Measurements from ENCODE around the gene CCDC12. TPM values are rescaled to one million over a fixed set of nuclear protein-coding genes. Genes with fewer than 3 reads are reported as not detected.

Gene CCDC12
- total and polyA plus RNA-seq, 2 of the 13 experiments (the other 11 are each of a cell fraction or from before 2014, with no cell fraction given), result 30.1 to 49.5 TPM

- TF ChIP-seq DBP (CRISPR knock-in tag; IDR thresholded peaks at IDR 0.05; ENCODE audit: not compliant biosample characterization) (no peak), ZNF180 (CRISPR knock-in tag; IDR thresholded peaks at IDR 0.05; ENCODE audit: borderline replicate concordance, low read depth) (no peak), TCF7 (IDR thresholded peaks at IDR 0.05; ENCODE audit: low read depth) (peak; percentile 23; the same call in 1 of the 2 replicates), ZNF841 (CRISPR knock-in tag; IDR thresholded peaks at IDR 0.05; ENCODE audit: borderline replicate concordance) (no peak), ZNF652 (CRISPR knock-in tag; IDR thresholded peaks at IDR 0.05; ENCODE audit: borderline replicate concordance, low read depth) (peak; percentile 52; the same call in 1 of the 2 replicates), FOXK2 (IDR thresholded peaks at IDR 0.05) (peak; percentile 94), JARID2 (CRISPR knock-in tag; IDR thresholded peaks at IDR 0.05; ENCODE audit: insufficient replicate concordance) (no peak), ZNF441 (CRISPR knock-in tag; IDR thresholded peaks at IDR 0.05; ENCODE audit: borderline replicate concordance) (peak; percentile 20; the same call in 1 of the 2 replicates), SATB2 (CRISPR knock-in tag; IDR thresholded peaks at IDR 0.05) (no peak), DR1 (CRISPR knock-in tag; IDR thresholded peaks at IDR 0.05) (no peak), SP4 (CRISPR knock-in tag; IDR thresholded peaks at IDR 0.05) (no peak), DRAP1 (CRISPR knock-in tag; IDR thresholded peaks at IDR 0.05) (peak; percentile 65), ZNF235 (CRISPR knock-in tag; IDR thresholded peaks at IDR 0.05; ENCODE audit: borderline replicate concordance) (no peak; the same call in 1 of the 2 replicates), ZNF557 (CRISPR knock-in tag; IDR thresholded peaks at IDR 0.05) (no peak), SMAD1 (CRISPR knock-in tag; IDR thresholded peaks at IDR 0.05; ENCODE audit: borderline replicate concordance, low read depth) (no peak), ATF7-NPFF (CRISPR knock-in tag; IDR thresholded peaks at IDR 0.05; ENCODE audit: low read depth) (no peak), ZBTB34 (CRISPR knock-in tag; IDR thresholded peaks at IDR 0.05) (peak; percentile 81; the same call in 1 of the 2 replicates), ERF (CRISPR knock-in tag; IDR thresholded peaks at IDR 0.05) (peak; percentile 85), NCOR1 (IDR thresholded peaks at IDR 0.05; ENCODE audit: borderline replicate concordance, low read length) (peak; percentile 91; the same call in 1 of the 2 replicates), ZNF770 (CRISPR knock-in tag; IDR thresholded peaks at IDR 0.05) (peak; percentile 87), ASH2L (IDR thresholded peaks at IDR 0.05; ENCODE audit: insufficient read length, low read depth, low read length) (no peak), ATF1 (CRISPR knock-in tag; IDR thresholded peaks at IDR 0.05) (no peak), KLF13 (CRISPR knock-in tag; IDR thresholded peaks at IDR 0.05) (no peak)
Observed at GRCh38 chr3:46970391-46971091, 6.0 kb downstream of the CCDC12 start (continued).
